SK-N-SH (cell line): ENCODE data around the gene HEXA. TPM values are rescaled to one million over a fixed set of nuclear protein-coding genes. Genes with fewer than 3 reads are reported as not detected.
"Not testable (repeated sequence)": the region's sequence is repeated elsewhere in the genome, so short reads cannot be mapped to it uniquely, and the experiment has no call there.

Experiments used
- CTCF ChIA-PET: fragments of 300-600, 350-600 bp; formaldehyde crosslinking; extraction: SDS; loops from one replicate; lab custom pipeline; 2021; lab: Yijun Ruan, JAX
- POLR2A ChIA-PET: fragments of 350-600 bp; sonication (Branson Sonifier 250); formaldehyde crosslinking; extraction: SDS; loops from one replicate; lab custom pipeline; 2020; ENCODE audit warnings: antibody characterized with exemption, inconsistent platforms; lab: Yijun Ruan, JAX
- DNase-seq: peaks from one replicate; pipeline ENCODE4 v3.0.0; 2012
- H2AFZ ChIP-seq: fragments of 200-600 bp; sonication (generic); 2 replicates; pipeline ENCODE4 v1.8.1; 2016; ENCODE audit warnings: antibody characterized with exemption, mild to moderate bottlenecking, low read depth
- H3F3A ChIP-seq: fragments of 200-600 bp; sonication (generic); replicated peaks from 2 replicates; pipeline ENCODE3; 2016; ENCODE audit warnings: antibody characterized with exemption, mild to moderate bottlenecking; ENCODE audit not compliant: insufficient read depth
- H3K27ac ChIP-seq, 2 experiments: fragments of 200-500 bp in 1 of 2; fragments of 200-600 bp in 1 of 2; sonication (Bioruptor generic) in 1 of 2; sonication (generic), shearing (Covaris generic) in 1 of 2; 2 replicates each; pipeline versions ENCODE4 v1.5.1 to v1.6.1; 2014 to 2016; ENCODE audit warnings: low read depth in 2 of 2, inconsistent platforms in 1 of 2, low read length in 1 of 2, mild to moderate bottlenecking in 1 of 2, mixed read lengths in 1 of 2
- H3K27me3 ChIP-seq: fragments of 200-600 bp; sonication (generic), shearing (Covaris generic); 2 replicates; pipeline ENCODE4 v1.6.1; 2016; ENCODE audit warnings: mixed run types; ENCODE audit not compliant: insufficient read depth
- H3K36me3 ChIP-seq, 2 experiments: fragments of 200-500 bp in 1 of 2; fragments of 200-600 bp in 1 of 2; sonication (Bioruptor generic) in 1 of 2; sonication (generic) in 1 of 2; replicated peaks in 1 of 2; 2 replicates each; pipeline versions ENCODE3 to v1.5.1; 2014 to 2016; ENCODE audit warnings: low read length in 1 of 2, mild to moderate bottlenecking in 1 of 2; ENCODE audit not compliant: insufficient read depth in 2 of 2, control insufficient read depth in 1 of 2
- H3K4me1 ChIP-seq, 2 experiments: fragments of 200-500 bp in 1 of 2; fragments of 200-600 bp in 1 of 2; sonication (Bioruptor generic) in 1 of 2; sonication (generic), shearing (Covaris generic) in 1 of 2; 2 replicates each; pipeline versions ENCODE4 v1.5.1 to v1.6.1; 2014 to 2016; ENCODE audit warnings: low read depth in 1 of 2, low read length in 1 of 2, mixed run types in 1 of 2; ENCODE audit not compliant: insufficient read depth in 2 of 2, control insufficient read depth in 1 of 2
- H3K4me2 ChIP-seq: fragments of 200-600 bp; sonication (generic), shearing (Covaris generic); 2 replicates; pipeline ENCODE4 v1.6.1; 2017; ENCODE audit warnings: mixed run types
- H3K4me3 ChIP-seq, 2 experiments: fragments of 200-500 bp in 1 of 2; fragments of 200-600 bp in 1 of 2; sonication (Bioruptor generic) in 1 of 2; sonication (generic), shearing (Covaris generic) in 1 of 2; 2 replicates each; pipeline versions ENCODE4 v1.5.1 to v1.8.1; 2014 to 2016; ENCODE audit warnings: low read depth in 2 of 2, inconsistent platforms in 1 of 2, low read length in 1 of 2, mild to moderate bottlenecking in 1 of 2, mixed read lengths in 1 of 2, moderate library complexity in 1 of 2
- H3K79me2 ChIP-seq: fragments of 200-600 bp; sonication (generic); 2 replicates; pipeline ENCODE4 v1.8.1; 2017; ENCODE audit warnings: mild to moderate bottlenecking; ENCODE audit not compliant: insufficient read depth
- H3K9ac ChIP-seq: fragments of 200-600 bp; sonication (generic); 2 replicates; pipeline ENCODE4 v1.6.1; 2017; ENCODE audit warnings: mixed run types
- H3K9me2 ChIP-seq: fragments of 200-600 bp; sonication (generic); 2 replicates; pipeline ENCODE4 v1.6.1; 2017; ENCODE audit warnings: mixed run types
- H3K9me3 ChIP-seq: fragments of 200-600 bp; sonication (generic); 2 replicates; pipeline ENCODE4 v1.6.1; 2017; ENCODE audit warnings: mixed run types, mild to moderate bottlenecking, moderate library complexity
- H4K20me1 ChIP-seq: fragments of 200-600 bp; sonication (generic); 2 replicates; pipeline ENCODE4 v1.6.1; 2017; ENCODE audit warnings: mild to moderate bottlenecking, mixed run types; ENCODE audit not compliant: insufficient read depth
- CTCF ChIP-seq: fragments of 200-600 bp; sonication (generic); IDR thresholded peaks from 2 replicates; pipeline ENCODE4 v1.6.1; 2017; ENCODE audit warnings: antibody characterized with exemption, mild to moderate bottlenecking, moderate library complexity
- ELF1 ChIP-seq: IDR thresholded peaks from 2 replicates; pipeline ENCODE4 v1.4.0; 2012
- FOSL2 ChIP-seq: IDR thresholded peaks from 2 replicates; pipeline ENCODE4 v1.4.0; 2012; ENCODE audit warnings: low read depth, mild to moderate bottlenecking, moderate library complexity, borderline replicate concordance
- GATA2 ChIP-seq: sonication (generic); formaldehyde crosslinking; IDR thresholded peaks from 2 replicates; pipeline ENCODE4 v1.5.0; 2020; ENCODE audit warnings: mild to moderate bottlenecking, missing genetic modification reagents
- JUND ChIP-seq: IDR thresholded peaks from 2 replicates; pipeline ENCODE4 v1.4.0; 2012
- MAX ChIP-seq: IDR thresholded peaks from 2 replicates; pipeline ENCODE4 v1.4.0; 2012; ENCODE audit warnings: low read depth
- MEF2A ChIP-seq: IDR thresholded peaks from 2 replicates; pipeline ENCODE4 v1.4.0; 2012; ENCODE audit warnings: low read depth, borderline replicate concordance
- NRF1 ChIP-seq: IDR thresholded peaks from 2 replicates; pipeline ENCODE4 v1.6.1; 2012; ENCODE audit warnings: low read depth, mild to moderate bottlenecking, low read length
- RCOR1 ChIP-seq: fragments of 150-350 bp; IDR thresholded peaks from 2 replicates; pipeline ENCODE4 v1.6.1; 2017; ENCODE audit warnings: antibody characterized with exemption, low read length
- RXRA ChIP-seq: IDR thresholded peaks from 2 replicates; pipeline ENCODE4 v1.4.0; 2012; ENCODE audit warnings: low read depth, mild to moderate bottlenecking, borderline replicate concordance
- SIN3A ChIP-seq: IDR thresholded peaks from 2 replicates; pipeline ENCODE4 v1.6.1; 2012; ENCODE audit warnings: low read depth, mild to moderate bottlenecking, low read length, moderate library complexity, borderline replicate concordance
- TAF1 ChIP-seq: IDR thresholded peaks from 2 replicates; pipeline ENCODE4 v1.6.1; 2012; ENCODE audit warnings: low read depth, mild to moderate bottlenecking, low read length, moderate library complexity, borderline replicate concordance
- TCF12 ChIP-seq: IDR thresholded peaks from 2 replicates; pipeline ENCODE4 v1.4.0; 2012
- TEAD4 ChIP-seq: IDR thresholded peaks from 2 replicates; pipeline ENCODE4 v1.4.0; 2012; ENCODE audit warnings: mild to moderate bottlenecking, borderline replicate concordance; ENCODE audit not compliant: insufficient read depth
- whole genome bisulfite sequencing: methylation state at CpG from one replicate; pipeline ENCODE4 v1.1.6; 2017; ENCODE audit warnings: low lambda C conversion rate; 5-methylcytosine and 5-hydroxymethylcytosine counted together
- polyA plus RNA-seq, 3 experiments: library from polyadenylated mRNA; depleted of rRNA; stranded (reverse); fragments of >200 nt; gene quantifications; 2 replicates each; pipeline ENCODE4 v1.2.3, GENCODE V29; 2012
- TF ChIP-seq, protein P1 (sequence below): IDR thresholded peaks from 2 replicates; pipeline ENCODE4 v1.6.1; 2012; ENCODE audit warnings: mild to moderate bottlenecking, low read depth, low read length, moderate library complexity

HEXA gene
- polyA plus RNA-seq, 1 of the 3 experiments (the other 2 are of a cell fraction): 251 TPM

DNA sequence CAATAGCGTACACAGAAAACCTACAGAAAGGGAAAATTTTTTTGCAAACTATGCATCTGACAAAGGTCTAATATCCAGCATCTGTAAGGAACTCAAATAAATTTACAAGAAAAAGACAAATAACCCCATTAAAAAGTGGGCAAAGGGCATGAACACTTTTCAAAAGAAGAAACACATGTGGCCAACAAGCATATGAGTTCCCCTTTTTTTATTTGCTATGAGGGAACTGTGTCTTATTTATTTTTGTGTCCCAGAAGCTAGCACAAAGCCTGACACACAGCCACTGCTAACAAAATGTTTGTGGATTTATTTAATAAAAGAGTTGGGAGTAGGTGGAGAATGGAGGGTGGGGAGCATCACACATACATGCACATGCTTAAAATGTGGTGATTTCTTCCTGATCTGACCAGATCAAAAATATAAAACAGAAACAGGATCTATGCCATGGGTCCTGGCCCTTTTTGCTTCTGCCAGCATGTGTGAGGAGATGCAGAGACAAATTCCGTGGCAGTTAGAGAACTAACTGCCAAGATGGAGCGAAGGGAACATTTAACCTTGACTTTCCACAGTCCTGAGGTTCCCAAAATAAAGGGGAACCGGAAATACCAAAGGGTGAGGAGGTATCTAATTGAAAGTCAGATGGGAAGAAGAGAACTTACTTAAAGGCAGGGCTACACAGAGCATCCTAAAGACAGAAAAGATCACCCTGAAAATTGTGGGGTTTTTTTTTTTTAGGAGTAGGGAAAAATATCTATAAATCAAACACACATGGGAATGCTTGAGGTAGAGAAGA, 22.2 kb upstream of the HEXA start, which contains the start of gene TMEM202:
Gene TMEM202 (plus strand): TSS at position 510 of the 793 bp plus-strand sequence. CDS start 22 bp downstream, at position 532.
- H3K36me3 ChIP-seq: no peaks in the 10 kb centered on the region
- WGBS: 32% methylated on average over 4 of the region's 4 CpGs
- H3K9ac ChIP-seq: no peak within 1 kb of the TSS
- no peaks in the 10 kb centered on the region for H3K9me3 ChIP-seq
- H2AFZ ChIP-seq: no peak within 1 kb of the TSS
- H3K4me3 ChIP-seq: no peak within 1 kb of the TSS
- no peak for DNase-seq
- no peak within 1 kb of the TSS for H3K4me2 ChIP-seq
- H4K20me1 ChIP-seq: no peaks in the 10 kb centered on the region
- ChIA-PET POLR2A (no interaction called here), CTCF (no interaction called here)
- peaks cover 25% of the 10 kb centered on the region; the same call in 1 of the 2 replicates for H3K27me3 ChIP-seq
- H3K79me2 ChIP-seq: no peaks in the 10 kb centered on the region
- no peak within 1 kb of the TSS for H3K27ac ChIP-seq
- no peaks in the 10 kb centered on the region for H3F3A ChIP-seq
- no peaks in the 10 kb centered on the region for H3K9me2 ChIP-seq
- H3K4me1 ChIP-seq: no peaks in the 10 kb centered on the region
- TF ChIP-seq GATA2 (CRISPR knock-in tag) (no peak), RXRA (no peak), RCOR1 (no peak), TCF12 (no peak), MAX (no peak)

DNA sequence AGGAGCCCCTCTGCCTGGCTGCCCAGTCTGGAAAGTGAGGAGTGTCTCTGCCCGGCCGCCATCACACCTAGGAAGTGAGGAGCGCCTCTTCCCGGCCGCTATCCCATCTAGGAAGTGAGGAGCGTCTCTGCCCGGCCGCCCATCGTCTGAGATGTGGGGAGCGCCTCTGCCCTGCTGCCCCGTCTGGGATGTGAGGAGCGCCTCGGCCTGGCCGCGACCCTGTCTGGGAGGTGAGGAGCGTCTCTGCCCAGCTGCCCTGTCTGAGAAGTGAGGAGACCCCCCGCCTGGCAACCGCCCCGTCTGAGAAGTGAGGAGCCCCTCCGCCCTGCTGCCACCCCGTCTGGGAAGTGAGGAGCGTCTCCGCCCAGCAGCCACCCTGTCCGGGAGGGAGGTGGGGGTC, 20.5 kb upstream of the HEXA start:
- POLR2A ChIA-PET, H3K9me2 ChIP-seq, H3K36me3 ChIP-seq, H2AFZ ChIP-seq, H3K4me1 ChIP-seq, H3K27ac ChIP-seq, H3K4me2 ChIP-seq, H3K4me3 ChIP-seq, CTCF ChIA-PET, H3F3A ChIP-seq, H4K20me1 ChIP-seq, H3K79me2 ChIP-seq, DNase-seq, H3K9me3 ChIP-seq, H3K9ac ChIP-seq: not testable (repeated sequence)
- peaks cover 14% of the 10 kb centered on the region; the same call in 1 of the 2 replicates for H3K27me3 ChIP-seq
- WGBS: 76% methylated on average over 9 of the region's 24 CpGs

GRCh38 chr15:72389231-72389630, 13.4 kb upstream of the HEXA start:
- peaks cover 18% of the 10 kb centered on the region; the same call in 1 of the 2 replicates for H3K27me3 ChIP-seq
- no peaks in the 10 kb centered on the region for H3K4me1 ChIP-seq
- no peak for TF ChIP-seq TAF1
- TF ChIP-seq MAX: no peak
- TF ChIP-seq JUND: no peak
- no peak for TF ChIP-seq CTCF
- TF ChIP-seq ELF1: no peak
- TF ChIP-seq TCF12: no peak
- no peak for TF ChIP-seq MEF2A
- TF ChIP-seq TEAD4: no peak
- TF ChIP-seq, protein P1, sequence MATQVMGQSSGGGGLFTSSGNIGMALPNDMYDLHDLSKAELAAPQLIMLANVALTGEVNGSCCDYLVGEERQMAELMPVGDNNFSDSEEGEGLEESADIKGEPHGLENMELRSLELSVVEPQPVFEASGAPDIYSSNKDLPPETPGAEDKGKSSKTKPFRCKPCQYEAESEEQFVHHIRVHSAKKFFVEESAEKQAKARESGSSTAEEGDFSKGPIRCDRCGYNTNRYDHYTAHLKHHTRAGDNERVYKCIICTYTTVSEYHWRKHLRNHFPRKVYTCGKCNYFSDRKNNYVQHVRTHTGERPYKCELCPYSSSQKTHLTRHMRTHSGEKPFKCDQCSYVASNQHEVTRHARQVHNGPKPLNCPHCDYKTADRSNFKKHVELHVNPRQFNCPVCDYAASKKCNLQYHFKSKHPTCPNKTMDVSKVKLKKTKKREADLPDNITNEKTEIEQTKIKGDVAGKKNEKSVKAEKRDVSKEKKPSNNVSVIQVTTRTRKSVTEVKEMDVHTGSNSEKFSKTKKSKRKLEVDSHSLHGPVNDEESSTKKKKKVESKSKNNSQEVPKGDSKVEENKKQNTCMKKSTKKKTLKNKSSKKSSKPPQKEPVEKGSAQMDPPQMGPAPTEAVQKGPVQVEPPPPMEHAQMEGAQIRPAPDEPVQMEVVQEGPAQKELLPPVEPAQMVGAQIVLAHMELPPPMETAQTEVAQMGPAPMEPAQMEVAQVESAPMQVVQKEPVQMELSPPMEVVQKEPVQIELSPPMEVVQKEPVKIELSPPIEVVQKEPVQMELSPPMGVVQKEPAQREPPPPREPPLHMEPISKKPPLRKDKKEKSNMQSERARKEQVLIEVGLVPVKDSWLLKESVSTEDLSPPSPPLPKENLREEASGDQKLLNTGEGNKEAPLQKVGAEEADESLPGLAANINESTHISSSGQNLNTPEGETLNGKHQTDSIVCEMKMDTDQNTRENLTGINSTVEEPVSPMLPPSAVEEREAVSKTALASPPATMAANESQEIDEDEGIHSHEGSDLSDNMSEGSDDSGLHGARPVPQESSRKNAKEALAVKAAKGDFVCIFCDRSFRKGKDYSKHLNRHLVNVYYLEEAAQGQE: no peak
- no peak for TF ChIP-seq FOSL2
- TF ChIP-seq SIN3A: no peak
- TF ChIP-seq NRF1: no peak
- no peaks in the 10 kb centered on the region for H3K79me2 ChIP-seq
- CTCF ChIA-PET: interaction anchor here (0.8 to 1.7 kb wide), 2 partner anchors 14 to 77 kb away, joined by 3 to 4 read pairs; partner anchors contain the start of gene HEXA
- no peaks in the 10 kb centered on the region for H4K20me1 ChIP-seq
- no peaks in the 10 kb centered on the region for H3F3A ChIP-seq
- H3K9me2 ChIP-seq: no peaks in the 10 kb centered on the region
- H3K4me2 ChIP-seq: no peak overlapping the region
- H3K4me3 ChIP-seq: no peak overlapping the region
- WGBS: 13% methylated on average over 3 of the region's 3 CpGs
- H3K36me3 ChIP-seq: no peaks in the 10 kb centered on the region
- no peaks in the 10 kb centered on the region for H3K9me3 ChIP-seq
- POLR2A ChIA-PET: no interaction called here
- no peak overlapping the region for H2AFZ ChIP-seq
- no peak overlapping the region for H3K27ac ChIP-seq
- H3K9ac ChIP-seq: no peak overlapping the region
- DNase-seq: no peak
